ENCODE results near the gene TMEM156.
"Not testable (repeated sequence)": the region's sequence is repeated elsewhere in the genome, so short reads cannot be mapped to it uniquely, and the experiment has no call there.

Gene TMEM156

DNA sequence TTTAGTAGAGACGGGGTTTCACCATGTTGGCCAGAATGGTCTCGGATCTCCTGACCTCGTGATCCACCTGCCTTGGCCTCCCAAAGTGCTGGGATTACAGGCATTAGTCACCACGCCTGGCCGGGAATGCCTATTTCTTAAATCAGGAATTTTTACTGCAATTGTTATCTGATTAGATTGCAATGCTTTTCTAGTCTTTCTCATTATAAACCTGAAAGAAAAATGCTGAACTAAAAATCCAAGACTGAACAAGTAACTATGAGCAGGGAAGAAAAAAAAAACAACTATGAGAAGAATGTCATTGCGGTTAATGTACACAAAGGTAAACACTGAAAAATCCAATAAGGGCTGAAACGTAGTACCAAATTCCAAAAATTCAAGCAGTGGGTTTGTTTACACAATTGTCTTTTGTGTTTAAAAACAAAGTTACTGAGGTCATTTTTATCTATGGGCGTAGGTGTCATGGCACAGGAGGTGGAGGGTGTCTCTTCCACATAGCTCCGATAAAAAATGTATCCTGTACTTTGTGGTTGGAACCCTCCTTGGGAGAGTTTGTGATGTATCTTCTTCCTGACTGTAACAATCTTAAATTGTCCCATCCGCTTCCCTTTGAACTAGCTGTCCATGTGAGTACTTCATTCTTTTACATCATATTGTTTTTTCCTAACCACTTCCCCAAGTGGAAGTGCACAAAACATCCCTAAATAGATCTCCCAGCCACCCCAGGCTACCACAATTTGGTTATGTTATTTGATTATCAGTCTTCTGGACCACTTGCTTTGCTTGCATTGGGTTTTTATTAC is 11.1 kb upstream of the TMEM156 start:
- peak; percentile 59 to 63 for DNase-seq

DNA sequence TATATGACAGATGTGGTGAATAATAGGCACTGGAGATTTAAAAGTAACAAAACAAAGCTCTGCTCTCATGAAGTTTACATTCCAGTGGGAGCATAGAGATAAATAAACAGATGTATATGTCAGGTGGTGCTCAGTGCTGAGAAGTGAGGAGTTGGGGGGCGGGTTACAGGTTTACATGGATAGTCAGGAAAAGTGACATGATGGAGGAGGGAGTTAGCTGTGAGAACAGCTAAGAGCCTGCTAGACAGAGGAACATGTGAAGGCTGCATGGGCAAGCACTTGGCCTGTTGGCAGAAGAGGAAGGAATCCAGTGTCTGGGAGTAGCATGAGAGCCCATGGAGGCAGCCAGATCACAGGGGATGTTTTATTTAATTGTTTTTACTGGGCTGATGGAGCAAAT is 10.2 kb upstream of the TMEM156 start:
- peak; percentile 26 to 60 for DNase-seq

DNA sequence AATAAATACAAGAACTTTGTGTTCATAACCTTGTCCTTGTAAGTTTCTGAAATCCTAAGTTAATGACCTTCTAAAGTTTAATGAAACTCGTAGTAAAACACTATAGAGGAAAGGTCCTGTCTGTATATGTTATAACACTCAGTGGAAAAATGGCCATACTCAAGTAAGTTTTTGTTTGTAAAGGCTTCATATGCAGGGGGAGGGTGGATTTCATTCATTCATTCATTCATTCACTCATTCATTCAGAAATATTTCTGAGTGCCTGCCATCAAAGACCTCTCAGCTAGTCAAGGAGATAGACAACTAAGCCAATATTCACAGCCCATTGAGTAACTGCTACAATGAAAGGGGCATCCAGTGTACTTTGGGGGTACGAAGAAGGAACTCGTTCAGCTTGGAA is 6.9 kb upstream of the TMEM156 start:
- DNase-seq = no peak

DNA sequence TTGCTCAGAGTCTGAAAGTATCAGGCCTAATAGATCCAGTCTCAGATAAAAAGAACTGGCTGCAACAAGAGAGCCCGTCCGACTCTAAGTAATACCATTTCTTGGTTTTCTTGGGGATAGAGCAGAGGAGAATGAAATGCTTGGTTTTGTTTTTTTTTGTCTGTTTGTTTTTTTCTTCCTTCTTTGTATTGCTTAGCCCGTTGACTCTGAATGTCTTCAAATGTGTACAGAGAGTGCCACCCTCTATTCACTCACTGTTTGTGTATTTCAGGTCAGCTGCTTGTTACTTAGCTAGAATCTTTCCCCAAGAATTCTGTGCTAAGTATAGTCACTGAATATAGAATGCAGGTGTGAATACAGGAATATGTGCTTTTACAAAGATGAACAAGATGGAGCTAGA is 5.7 kb upstream of the TMEM156 start:
- no peak for DNase-seq

DNA sequence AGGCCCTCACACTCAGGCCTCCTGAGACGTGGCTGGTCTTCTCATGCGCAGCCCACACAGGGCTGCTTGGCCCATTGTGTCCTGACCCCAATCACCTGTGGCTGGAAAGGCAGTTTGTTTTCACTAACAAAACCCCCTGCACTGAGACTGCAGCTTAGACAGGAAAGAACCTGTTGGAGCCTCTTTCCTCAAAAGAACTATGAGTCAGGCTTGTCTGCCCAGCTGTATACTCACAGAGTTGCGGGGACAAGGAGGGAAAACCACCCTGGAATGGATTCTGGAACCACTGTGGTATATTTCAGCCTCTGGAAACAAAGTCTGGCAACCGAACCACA is 5.2 kb upstream of the TMEM156 start:
- DNase-seq = no peak

DNA sequence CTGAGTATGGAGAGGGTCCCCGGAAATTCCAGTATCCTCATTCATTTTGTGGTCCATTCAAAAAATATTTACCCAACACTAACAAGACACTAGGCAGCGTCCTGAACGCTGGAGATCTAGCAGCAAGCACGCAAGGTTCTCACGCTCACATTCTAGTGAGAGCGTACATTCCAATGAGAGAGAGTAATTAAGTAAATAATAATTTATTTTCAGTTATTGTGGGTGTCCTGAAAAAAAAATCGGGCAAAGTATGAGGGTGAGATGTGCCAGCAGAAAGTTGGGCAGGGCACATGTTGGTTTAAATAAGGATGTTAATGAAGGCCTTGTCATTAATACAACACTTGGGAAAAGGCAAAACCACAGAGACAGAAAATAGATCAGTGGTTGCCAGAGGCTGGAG is 4.0 kb upstream of the TMEM156 start:
- no peak for DNase-seq

DNA sequence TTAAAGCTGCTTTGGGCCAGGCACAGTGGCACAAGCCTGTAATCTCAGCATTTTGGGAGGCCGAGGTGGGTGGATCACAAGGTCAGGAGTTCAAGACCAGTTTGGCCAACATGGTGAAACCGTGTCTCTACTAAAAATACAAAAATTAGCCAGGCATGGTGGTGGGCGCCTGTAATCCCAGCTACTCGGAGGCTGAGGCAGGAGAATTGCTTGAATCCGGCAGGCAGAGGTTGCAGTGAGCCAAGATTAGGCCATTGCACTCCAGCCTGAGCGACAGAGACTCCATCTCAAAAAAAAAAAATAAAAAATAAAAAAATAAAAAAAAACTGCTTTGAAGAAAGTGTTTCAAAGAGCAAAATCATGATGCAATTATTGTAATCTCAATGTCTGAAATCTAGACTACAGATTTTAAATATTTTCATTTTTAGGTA is 604 bp downstream of the TMEM156 start:
- not testable (repeated sequence) for DNase-seq

DNA sequence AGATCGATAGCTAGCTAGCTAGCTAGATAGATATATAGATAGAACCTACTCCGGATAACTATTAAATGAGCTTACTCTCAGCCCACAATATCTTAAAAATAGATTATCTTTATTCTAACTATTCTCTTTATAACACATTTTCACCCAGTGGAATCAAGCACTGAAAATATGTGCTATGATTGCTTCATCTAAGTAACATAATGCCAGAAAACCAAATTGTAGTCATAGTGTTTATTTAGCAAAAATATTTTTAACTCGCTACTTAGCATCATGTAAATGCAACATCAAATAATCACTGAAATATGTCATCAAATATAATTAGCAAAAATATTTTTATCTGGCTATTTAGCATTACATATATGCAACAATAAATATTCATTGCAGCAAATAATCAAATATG is 1.5 kb downstream of the TMEM156 start:
- DNase-seq = no peak

DNA sequence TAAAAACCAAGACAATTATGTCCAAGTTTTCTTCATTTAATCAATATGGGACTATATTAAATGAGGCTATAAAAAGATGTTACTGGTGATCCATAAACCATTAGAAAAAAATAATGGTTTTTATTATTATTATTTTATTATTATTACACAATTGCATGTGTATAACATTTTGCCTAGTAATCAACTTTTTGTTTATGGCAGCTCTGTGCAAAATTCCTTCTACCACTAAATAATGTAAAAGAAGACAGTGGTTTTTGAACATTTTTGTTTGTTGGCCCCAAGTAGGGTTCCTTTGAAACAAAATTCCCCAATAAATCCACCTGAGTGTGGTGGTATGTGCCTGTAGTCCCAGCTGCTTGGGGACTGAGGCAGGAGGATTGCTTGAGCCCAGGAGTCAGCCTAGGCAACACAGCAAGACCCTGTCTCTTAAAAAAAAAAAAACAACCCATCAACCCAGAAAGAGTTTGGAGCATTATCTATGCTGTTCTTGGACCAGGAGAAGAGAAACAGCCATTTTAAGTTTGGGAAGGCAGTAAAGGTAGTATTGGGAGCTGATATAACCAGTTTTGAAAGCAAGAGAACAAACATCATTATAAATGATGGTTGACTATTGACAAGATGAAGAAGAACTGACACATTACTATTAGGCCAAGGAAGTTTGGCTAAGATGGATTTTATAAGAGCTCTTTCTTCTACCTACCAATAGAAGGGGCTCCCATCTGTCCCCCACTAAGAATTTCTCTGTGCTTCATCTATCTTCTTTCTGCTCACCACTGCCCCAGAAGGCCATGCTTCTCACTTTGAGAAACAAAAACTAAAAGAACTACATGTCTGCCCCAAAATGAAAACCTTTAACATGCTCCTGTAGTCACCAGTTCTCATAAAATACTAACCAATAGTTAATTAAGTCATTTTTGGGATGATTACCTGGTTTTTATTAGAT is 2.2 kb downstream of the TMEM156 start:
- DNase-seq = no peak

DNA sequence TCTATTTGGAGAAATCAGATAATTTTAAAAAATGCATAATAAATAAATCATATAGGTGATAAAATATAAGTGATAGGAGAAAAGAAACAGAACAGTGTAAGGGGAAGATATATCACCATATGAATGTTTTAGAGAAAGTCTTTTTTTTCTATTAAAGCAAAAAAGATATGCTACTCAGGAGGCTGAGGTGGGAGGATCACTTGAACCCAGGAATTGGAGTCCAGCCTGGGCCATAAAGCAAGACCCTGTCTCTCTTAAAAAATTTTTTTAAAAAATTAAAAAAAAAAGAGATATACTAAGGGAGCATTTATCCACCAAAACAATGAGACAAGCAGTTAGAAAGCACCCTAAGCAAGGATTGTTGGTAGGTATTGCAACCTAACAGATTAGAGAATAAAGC is 6.1 kb downstream of the TMEM156 start:
- no peak for DNase-seq

DNA sequence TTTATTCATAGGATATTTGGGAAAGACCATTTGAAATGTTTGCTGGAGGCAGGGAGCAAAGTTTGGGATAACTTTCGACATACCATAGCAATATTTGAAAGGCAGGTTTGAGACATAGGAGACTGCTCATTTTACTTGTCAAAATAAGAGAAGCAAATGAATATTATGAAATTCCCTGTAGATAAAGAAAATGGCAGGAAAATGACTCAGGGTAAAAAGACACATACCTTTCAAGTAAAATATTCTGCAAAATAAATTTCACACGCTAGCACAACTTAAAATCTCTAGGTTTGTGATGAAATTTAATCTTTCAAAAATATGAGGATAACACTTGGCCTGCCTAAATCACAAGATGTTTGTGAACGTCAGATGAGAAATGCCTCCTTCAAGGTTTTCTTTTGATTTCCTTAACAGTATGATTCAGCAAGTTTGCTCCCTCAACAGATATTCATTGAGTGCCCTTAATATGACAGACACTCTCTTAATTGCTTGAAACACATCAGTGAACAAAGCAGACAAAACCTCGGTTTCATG is 6.6 kb downstream of the TMEM156 start:
- DNase-seq = peak in 1 of 2 donors; percentile 45

DNA sequence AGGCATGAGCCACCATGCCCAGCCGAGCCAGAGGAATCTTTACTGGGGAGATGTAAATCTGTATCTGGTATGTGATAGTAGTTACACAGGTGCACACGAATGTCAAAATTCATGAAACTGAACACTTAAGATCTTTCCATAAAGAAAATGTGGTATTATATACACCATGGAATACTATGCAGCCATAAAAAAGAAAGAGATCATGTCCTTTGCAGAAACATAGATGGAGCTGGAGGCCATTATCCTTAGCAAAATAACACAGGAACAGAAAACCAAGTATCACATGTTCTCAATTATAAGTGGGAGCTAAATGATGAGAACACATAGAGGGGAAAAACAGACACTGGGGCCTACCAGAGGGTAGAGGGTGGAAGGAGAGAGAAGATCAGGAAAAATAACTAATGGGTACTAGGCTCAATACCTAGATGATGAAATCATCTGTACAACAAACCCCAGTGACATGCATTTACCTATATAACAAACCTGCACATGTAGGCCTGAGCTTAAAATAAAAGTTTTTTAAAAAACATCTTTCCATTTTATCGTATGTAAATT is 7.8 kb downstream of the TMEM156 start:
- DNase-seq = no peak

DNA sequence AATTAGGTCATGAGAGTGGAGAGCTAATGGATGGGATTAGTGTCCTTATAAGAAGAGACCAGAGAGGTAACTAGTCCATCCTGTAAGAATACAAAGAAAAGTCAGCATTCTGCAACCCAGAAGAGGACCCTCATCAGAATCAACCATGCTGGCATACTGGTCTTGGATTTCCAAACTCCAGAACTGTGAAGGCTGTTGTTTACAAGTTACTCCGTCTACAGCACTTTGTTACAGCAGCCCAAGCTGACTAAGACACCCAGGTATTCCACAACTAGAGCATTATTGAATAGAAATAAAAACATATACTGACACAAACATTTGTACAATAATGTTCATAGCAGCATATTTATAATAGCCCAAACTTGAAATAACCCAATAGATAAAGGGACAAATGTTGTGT is 9.2 kb downstream of the TMEM156 start:
- no peak for DNase-seq

DNA sequence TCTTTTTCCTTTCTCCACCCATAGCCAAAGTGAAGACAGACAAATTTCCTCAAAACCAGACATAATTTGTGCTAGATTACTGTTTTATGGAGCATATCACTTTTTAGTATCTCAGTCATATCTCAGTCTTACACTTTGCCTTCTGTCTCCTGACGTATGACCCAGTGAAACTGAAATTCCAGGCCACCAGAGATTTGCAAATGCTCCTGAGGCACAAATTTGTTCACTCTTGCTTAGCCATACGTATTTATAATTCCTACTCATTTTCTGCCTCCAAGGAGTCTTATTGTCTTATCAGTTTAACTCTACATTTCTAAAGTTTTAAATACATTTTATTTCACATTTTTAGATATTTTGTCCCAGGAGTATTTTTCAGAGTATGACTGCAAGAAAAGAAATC is 10.0 kb downstream of the TMEM156 start:
- no peak for DNase-seq

DNA sequence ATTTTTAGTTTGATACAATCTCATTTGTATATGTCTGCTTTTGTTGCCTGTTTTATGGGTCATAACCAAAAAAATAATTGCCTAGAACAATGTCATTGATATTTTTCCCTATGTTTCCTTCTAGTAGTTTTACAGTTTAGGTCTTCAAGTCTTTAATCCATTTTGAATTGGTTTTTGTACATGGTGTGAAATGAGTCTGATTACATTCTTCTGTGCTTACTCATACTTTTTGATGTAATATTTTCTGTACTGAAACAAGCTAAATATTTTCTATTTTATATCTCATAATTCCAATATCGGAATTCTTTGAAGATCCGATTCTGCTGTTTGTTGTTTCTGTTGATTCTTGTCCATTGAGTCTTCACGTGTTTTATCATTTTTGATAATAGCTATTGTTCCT is 10.6 kb downstream of the TMEM156 start:
- DNase-seq = no peak

DNA sequence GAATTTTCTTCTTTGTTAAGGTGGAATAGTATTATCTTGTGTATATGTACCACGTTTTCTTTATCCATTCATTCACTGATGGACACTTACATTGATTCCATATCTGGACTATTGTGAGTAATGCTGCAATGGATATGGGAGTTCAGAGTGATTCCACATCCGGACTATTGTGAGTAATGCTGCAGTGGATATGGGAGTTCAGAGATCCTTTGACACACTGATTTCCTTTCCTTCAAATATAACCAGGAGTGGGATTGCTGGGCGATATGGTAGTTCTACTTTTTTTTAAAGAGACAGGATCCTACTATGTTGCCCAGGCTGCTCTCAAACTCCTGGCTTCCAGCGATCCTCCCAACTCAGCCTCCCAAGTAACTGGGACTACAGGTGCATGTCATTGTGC is 12.1 kb downstream of the TMEM156 start:
- no peak for DNase-seq

DNA sequence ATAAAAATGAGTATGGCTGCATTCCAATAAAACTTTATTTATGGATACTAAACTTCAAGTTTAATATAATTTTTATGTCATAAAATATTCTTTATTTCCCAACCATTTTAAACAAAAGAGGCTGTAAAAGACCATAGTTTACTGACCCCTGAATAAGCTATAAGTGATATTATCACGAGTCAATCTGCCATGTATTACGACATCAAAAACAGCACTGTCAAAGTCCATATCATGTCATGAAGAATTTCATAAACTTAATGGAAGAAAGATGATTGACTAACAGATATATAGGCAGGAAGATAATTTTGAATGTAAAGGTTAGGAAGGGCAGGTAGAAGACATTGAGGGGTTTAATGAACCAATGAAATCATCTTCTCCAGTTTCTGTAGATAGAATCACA is 18.2 kb downstream of the TMEM156 start:
- DNase-seq = no peak

DNA sequence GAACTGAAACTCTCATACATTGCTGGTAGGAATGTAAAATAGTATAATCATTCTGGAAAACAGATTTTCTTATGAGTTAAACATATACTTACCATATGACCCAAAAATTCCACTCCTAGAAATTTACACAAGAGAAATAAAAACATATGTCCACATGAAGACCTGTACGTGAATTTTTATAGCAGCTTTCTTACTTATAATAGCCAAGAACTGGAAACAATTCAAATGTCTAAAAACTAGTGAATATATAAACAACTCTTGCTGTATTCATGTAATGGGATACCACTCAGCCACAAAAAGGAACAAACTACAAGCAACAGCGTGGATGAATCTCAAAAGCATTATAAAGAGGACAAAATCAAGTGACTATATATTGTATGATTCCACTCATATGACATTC is 27.5 kb downstream of the TMEM156 start:
- DNase-seq = no peak

DNA sequence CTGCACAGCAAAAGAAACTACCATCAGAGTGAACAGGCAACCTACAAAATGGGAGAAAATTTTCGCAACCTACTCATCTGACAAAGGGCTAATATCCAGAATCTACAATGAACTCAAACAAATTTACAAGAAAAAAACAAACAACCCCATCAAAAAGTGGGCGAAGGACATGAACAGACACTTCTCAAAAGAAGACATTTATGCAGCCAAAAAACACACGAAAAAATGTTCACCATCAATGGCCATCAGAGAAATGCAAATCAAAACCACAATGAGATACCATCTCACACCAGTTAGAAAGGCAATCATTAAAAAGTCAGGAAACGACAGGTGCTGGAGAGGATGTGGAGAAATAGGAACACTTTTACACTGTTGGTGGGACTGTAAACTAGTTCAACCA is 30.2 kb downstream of the TMEM156 start:
- DNase-seq = not testable (repeated sequence)

DNA sequence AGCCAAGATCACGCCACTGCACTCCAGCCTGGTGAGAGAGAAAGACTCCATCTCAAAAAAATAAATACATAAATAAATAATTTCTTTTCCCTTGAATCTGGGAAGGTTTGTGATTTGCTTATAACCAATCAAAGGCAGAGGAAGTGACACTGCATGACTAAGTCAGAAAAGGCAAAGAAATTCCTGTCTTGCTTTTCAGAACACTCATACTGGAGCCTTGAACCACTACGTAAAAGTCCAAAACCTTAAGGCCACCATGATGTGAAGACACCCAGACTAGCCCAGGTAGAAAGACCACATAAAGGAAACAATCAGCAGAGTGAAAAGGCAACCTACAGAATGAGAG is 36.6 kb downstream of the TMEM156 start:
- no peak for DNase-seq

DNA sequence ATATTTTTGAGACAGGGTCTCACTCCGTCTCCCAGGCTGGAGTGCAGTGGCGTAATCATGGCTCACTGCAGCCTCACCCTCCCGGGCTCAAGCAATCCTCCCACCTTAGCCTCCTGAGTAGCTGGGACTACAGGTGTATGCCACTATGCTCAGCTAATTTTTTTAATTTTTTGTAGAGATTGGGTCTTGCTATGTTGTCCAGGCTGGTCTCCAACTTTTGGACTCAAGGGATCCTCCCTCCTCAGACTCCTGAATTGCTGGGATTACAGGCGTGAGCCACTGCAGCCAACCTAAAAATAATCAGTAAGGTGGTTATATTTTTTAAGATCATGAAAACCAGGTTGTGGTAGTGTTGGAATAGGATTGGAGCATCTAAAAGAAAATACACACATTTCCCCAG is 38.1 kb downstream of the TMEM156 start:
- no peak for DNase-seq

DNA sequence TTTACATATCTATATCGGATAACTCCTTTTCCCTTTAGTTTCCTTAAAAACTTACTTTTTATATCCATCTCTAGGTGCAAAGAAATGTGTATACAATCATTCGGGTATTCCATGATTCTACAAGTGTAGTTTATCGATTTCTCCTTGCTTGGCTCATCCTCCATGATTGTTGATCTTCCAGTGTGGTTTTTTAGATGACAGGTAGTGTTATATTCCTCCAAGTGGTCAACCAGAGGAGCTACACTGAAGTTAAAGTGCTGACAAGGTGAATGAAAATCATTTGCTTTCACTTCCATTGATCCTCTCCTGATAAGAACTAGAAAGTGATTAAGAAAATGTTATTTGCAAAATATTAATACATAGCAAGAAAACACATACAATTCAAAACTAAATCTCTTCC is 38.5 kb downstream of the TMEM156 start:
- DNase-seq = no peak

DNA sequence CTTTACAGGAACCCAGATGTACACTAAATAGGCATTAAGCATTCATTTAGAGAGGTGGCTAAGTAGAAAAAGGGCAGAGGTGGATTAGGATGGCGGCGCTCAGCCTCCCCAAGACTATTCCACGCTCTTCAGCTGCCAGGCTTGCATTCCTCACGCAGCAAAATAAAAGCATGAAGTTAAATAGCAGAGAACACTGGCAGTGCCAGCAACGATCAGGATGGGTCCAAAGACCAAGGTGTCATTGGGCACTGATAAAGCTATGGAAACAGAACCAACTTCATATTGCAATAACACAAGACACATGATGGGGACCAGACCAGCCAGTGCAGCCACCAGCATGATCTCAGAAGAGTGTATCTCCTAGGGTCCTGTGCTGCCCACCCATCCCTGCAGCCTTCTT is 42.0 kb downstream of the TMEM156 start:
- DNase-seq = no peak

DNA sequence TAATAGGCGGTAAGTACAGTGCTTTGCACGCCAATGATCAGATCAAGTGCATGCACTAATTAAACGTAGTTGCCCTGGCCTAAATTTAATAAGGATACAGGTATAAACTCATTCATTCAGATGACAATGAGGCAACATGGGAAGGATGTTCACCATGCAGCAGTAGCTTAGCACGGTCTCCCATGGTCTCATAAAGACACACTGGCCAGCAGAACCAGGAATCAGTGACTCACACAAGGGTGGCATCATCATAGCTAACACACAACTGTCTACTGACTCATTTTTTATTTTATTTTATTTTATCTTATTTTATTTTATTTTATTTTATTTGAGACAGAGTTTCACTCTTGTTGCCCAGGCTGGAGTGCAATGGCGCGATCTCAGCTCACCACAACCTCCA is 42.7 kb downstream of the TMEM156 start:
- DNase-seq = no peak

Measured in inflammatory macrophage (primary cell).